ENCODE measurements around the gene GH1.
A peak's percentile ranks its signal among the peaks of the same experiment; 100 is the strongest.
"Not testable (repeated sequence)": the region's sequence is repeated elsewhere in the genome, so short reads cannot be mapped to it uniquely, and the experiment has no call there.

GH1 gene

DNA sequence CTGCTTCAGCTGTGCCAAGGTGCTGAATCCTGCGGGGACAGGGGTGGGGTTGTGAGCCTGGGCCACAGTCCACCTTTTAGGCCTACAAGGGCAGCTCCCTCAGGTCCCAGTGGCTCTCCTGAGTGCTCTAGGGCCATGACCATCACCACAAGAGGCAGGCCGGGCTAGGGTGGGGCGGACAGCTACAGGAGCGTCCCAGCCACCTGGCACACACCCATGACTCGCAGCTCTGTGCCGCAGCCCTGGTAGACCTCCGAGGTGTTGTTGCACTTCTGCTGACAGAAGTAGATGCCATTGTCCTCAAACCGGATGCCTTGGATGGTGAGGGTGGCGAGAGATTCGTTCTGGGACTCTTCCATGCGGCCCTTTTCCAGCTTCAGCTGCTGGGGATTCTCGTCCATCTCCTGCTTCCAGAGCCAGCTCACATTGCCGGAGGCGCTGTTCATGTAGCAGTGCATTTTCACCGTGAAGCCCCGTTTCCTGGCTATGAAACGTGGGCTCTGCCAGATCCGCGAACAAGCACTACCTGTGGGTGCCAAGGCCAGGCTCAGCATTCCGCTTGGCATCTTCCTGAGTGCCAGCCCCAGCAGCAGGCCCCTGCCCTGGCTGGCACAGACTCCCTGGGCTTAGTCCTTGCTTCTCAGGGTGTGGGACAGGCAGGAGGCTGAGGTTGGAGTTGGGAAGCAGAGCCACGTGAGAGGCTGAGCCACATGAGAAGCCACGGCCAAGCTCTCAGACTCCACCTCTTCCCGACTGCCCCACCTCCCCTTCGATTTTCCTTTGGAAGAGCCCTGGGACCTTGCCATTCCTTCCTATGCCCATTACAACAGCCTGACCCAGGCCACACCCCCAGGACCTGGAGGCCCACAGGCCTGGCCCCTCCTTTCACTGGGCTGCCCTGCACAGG lies 11.5 kb upstream of the GH1 start:
- no peaks in the 10 kb centered on the region for H3K36me3 ChIP-seq (ENCODE audit: insufficient read depth, insufficient read length, low read length)
- peaks cover 16% of the 10 kb centered on the region for H3K4me1 ChIP-seq (ENCODE audit: insufficient read depth, insufficient read length)
- no peak for DNase-seq (ENCODE audit: low read depth, low spot score)
- TF ChIP-seq YY1 (IDR thresholded peaks at IDR 0.05; ENCODE audit: insufficient read depth, insufficient read length) (no peak), SUZ12 (IDR thresholded peaks at IDR 0.05; ENCODE audit: extremely low read depth, insufficient read depth, insufficient read length) (no peak), ZNF274 (IDR thresholded peaks at IDR 0.05; ENCODE audit: low read depth, low read length) (no peak)
- no peaks in the 10 kb centered on the region for H3K9me3 ChIP-seq (ENCODE audit: insufficient read depth, low read length)
- H3K4me3 ChIP-seq (ENCODE audit: insufficient read length, low read depth) = no peak overlapping the region
- H3K9ac ChIP-seq (ENCODE audit: insufficient read length, low read depth) = peak overlapping the region; percentile 38
- no peaks in the 10 kb centered on the region for H3K27me3 ChIP-seq (ENCODE audit: insufficient read depth, insufficient read length)

DNA sequence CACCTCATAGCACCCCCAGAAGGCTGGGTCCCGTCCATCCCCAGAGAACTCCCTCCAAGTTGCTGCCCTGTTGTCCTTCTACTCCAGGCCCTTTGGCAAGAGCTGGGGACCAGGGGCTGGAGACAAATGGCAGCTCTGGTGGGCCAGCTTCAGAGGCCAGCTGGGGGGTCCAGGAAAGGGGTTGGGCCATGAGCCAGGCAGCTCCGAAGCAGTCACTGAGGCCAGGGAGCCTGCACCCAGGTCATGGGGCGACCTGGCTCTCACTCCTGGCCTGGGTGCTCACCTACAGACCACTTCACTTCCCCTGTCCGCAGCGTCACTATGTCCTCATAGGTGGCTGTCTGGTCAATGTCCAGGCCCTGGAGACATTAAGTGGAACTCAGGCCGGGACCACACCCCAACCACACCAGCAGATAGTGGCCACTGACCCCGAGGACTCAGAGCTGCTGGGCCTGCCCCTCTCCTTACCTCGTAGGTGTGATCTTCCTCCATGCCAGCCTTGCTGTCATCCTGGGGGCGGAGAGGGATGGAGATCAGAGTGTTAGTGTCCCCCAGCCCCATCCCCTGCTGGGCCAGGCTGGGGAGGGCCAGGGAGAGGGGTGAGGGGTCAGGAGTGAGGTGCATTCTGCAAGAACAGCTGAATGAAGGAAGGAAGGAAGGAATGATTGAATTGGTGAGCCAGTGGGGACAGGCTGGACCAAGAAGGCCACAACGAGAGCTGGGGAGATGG lies 10.5 kb upstream of the GH1 start:
- H3K27me3 ChIP-seq (ENCODE audit: insufficient read depth, insufficient read length) = no peaks in the 10 kb centered on the region
- no peaks in the 10 kb centered on the region for H3K9me3 ChIP-seq (ENCODE audit: insufficient read depth, low read length)
- DNase-seq (ENCODE audit: low read depth, low spot score) = no peak
- TF ChIP-seq ZNF274 (IDR thresholded peaks at IDR 0.05; ENCODE audit: low read depth, low read length) (no peak), YY1 (IDR thresholded peaks at IDR 0.05; ENCODE audit: insufficient read depth, insufficient read length) (no peak), SUZ12 (IDR thresholded peaks at IDR 0.05; ENCODE audit: extremely low read depth, insufficient read depth, insufficient read length) (no peak)
- peaks cover 16% of the 10 kb centered on the region for H3K4me1 ChIP-seq (ENCODE audit: insufficient read depth, insufficient read length)
- no peak overlapping the region for H3K4me3 ChIP-seq (ENCODE audit: insufficient read length, low read depth)
- H3K9ac ChIP-seq (ENCODE audit: insufficient read length, low read depth) = no peak overlapping the region
- no peaks in the 10 kb centered on the region for H3K36me3 ChIP-seq (ENCODE audit: insufficient read depth, insufficient read length, low read length)

DNA sequence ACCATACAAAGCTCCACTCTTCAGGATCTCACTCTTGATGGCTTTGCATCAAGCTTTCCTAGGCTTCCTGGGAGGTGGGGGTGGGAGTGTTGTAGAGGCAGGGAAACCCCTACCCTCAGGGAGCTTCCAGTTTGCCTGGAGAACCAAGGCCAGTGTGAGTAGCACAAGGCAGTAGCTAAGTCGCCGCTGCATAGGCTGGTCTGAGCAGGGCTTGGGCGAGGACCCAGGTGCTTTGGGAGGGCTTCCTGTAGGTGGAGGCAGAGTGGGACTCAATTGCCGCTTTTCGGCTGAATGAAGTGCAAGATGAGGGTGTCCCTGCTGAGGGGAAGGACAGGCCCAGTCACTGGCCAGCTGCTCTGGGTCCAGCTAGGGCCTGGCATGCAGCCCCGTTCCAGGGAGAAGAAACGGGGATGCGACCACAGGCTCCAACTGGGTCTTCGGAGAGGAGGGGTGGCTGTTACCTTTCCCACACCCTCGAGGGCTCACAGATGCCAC lies 9.6 kb upstream of the GH1 start:
- H3K36me3 ChIP-seq (ENCODE audit: insufficient read depth, insufficient read length, low read length) = no peaks in the 10 kb centered on the region
- no peak for TF ChIP-seq SUZ12 (IDR thresholded peaks at IDR 0.05; ENCODE audit: extremely low read depth, insufficient read depth, insufficient read length)
- no peak for TF ChIP-seq ZNF274 (IDR thresholded peaks at IDR 0.05; ENCODE audit: low read depth, low read length)
- TF ChIP-seq YY1 (IDR thresholded peaks at IDR 0.05; ENCODE audit: insufficient read depth, insufficient read length) = no peak
- no peaks in the 10 kb centered on the region for H3K9me3 ChIP-seq (ENCODE audit: insufficient read depth, low read length)
- H3K4me3 ChIP-seq (ENCODE audit: insufficient read length, low read depth) = no peak overlapping the region
- H3K4me1 ChIP-seq (ENCODE audit: insufficient read depth, insufficient read length) = peaks cover 16% of the 10 kb centered on the region
- H3K27me3 ChIP-seq (ENCODE audit: insufficient read depth, insufficient read length) = no peaks in the 10 kb centered on the region
- DNase-seq (ENCODE audit: low read depth, low spot score) = no peak
- no peak overlapping the region for H3K9ac ChIP-seq (ENCODE audit: insufficient read length, low read depth)

DNA sequence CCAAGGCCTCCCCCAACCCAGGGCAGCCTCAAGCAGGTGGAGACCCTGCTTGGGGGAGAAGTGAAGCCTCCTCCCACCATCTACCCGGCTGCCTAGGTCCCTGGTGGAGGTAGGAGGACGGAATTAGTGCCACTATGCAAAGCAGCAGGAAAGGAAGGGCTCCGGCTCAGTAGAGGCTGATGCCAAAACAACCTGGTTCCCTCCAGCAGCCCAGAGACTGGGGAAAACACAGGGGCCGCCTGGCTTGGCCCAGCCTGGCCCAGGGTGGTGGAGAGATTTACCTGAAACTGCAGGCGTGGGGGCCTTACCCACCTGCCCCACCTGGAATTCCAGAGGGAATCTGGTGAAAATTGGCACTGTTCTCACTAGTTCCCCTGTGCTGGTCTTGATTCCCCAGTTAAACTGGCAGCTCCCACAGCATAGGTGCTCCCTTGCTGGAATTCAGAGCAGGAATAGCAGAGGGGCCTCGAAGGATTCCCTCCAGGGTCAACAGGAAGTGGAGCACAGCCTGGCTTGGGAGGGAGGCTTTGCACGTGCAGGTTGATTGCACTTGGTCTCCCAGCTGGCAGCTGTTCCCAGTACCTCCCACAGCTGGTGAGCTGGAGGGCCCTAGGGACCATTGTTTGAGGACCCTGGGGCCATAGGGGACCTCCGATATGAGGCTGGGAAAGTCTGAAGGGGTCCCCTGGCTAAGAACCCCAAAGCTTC lies 9.0 kb upstream of the GH1 start:
- peaks cover 16% of the 10 kb centered on the region for H3K4me1 ChIP-seq (ENCODE audit: insufficient read depth, insufficient read length)

DNA sequence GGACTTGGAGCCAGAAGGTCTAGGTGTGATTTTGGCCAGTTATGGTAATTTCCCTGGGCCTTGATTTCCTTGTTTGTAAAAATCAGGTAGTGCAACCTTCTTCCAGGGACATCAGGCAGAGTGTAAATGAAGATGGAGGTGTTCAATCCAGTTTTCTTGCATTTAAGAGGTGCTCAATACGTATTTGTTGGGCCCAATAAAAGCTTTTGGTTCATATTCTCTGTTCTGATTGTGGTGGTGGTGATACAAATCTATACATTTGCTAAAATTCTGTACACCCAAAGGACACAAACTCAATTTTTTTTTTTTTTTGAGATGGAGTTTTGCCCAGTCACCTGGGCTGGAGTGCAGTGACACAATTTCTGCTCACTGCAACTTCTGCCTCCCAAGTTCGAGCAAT lies 7.5 kb upstream of the GH1 start:
- H3K27me3 ChIP-seq (ENCODE audit: insufficient read depth, insufficient read length) = no peaks in the 10 kb centered on the region
- no peaks in the 10 kb centered on the region for H3K36me3 ChIP-seq (ENCODE audit: insufficient read depth, insufficient read length, low read length)
- no peaks in the 10 kb centered on the region for H3K9me3 ChIP-seq (ENCODE audit: insufficient read depth, low read length)
- DNase-seq (ENCODE audit: low read depth, low spot score) = no peak
- H3K4me3 ChIP-seq (ENCODE audit: insufficient read length, low read depth) = no peak overlapping the region
- TF ChIP-seq ZNF274 (IDR thresholded peaks at IDR 0.05; ENCODE audit: low read depth, low read length) = no peak
- TF ChIP-seq YY1 (IDR thresholded peaks at IDR 0.05; ENCODE audit: insufficient read depth, insufficient read length) = no peak
- TF ChIP-seq SUZ12 (IDR thresholded peaks at IDR 0.05; ENCODE audit: extremely low read depth, insufficient read depth, insufficient read length) = no peak
- H3K9ac ChIP-seq (ENCODE audit: insufficient read length, low read depth) = no peak overlapping the region
- H3K4me1 ChIP-seq (ENCODE audit: insufficient read depth, insufficient read length) = peaks cover 7% of the 10 kb centered on the region

More for the DNA sequence above, 9.0 kb upstream of the GH1 start:
- no peak for DNase-seq (ENCODE audit: low read depth, low spot score)
- no peak overlapping the region for H3K4me3 ChIP-seq (ENCODE audit: insufficient read length, low read depth)
- H3K27me3 ChIP-seq (ENCODE audit: insufficient read depth, insufficient read length) = no peaks in the 10 kb centered on the region
- TF ChIP-seq SUZ12 (IDR thresholded peaks at IDR 0.05; ENCODE audit: extremely low read depth, insufficient read depth, insufficient read length) (no peak), ZNF274 (IDR thresholded peaks at IDR 0.05; ENCODE audit: low read depth, low read length) (no peak), YY1 (IDR thresholded peaks at IDR 0.05; ENCODE audit: insufficient read depth, insufficient read length) (no peak)
- no peaks in the 10 kb centered on the region for H3K9me3 ChIP-seq (ENCODE audit: insufficient read depth, low read length)
- H3K9ac ChIP-seq (ENCODE audit: insufficient read length, low read depth) = no peak overlapping the region
- H3K36me3 ChIP-seq (ENCODE audit: insufficient read depth, insufficient read length, low read length) = no peaks in the 10 kb centered on the region

DNA sequence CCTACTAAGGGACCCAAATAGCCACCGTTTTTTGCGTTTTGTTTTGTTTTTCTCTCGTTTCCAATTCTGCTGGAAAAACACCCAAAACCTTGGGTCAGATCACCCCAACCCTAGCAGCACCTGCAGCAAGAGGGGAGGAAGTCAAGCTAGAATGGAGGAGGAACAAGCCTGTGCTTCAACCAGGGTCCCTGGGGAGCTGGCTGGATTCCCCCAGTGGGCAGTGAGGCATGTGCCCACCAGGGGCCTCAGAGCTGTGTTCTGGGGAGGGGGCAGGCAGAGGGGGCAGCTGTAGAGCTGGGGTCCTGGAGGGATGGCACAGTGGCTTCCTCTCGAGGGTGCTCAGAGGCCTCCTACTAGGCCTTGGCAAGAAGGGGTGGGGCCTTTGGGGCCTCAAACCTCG lies 7.0 kb upstream of the GH1 start:
- Histone ChIP-seq H3K9ac (ENCODE audit: insufficient read length, low read depth) (no peak overlapping the region), H3K36me3 (ENCODE audit: insufficient read depth, insufficient read length, low read length) (no peaks in the 10 kb centered on the region), H3K4me3 (ENCODE audit: insufficient read length, low read depth) (no peak overlapping the region), H3K4me1 (ENCODE audit: insufficient read depth, insufficient read length) (peaks cover 7% of the 10 kb centered on the region), H3K9me3 (ENCODE audit: insufficient read depth, low read length) (no peaks in the 10 kb centered on the region), H3K27me3 (ENCODE audit: insufficient read depth, insufficient read length) (no peaks in the 10 kb centered on the region)
- no peak for DNase-seq (ENCODE audit: low read depth, low spot score)
- TF ChIP-seq ZNF274 (IDR thresholded peaks at IDR 0.05; ENCODE audit: low read depth, low read length) (no peak), YY1 (IDR thresholded peaks at IDR 0.05; ENCODE audit: insufficient read depth, insufficient read length) (no peak), SUZ12 (IDR thresholded peaks at IDR 0.05; ENCODE audit: extremely low read depth, insufficient read depth, insufficient read length) (no peak)

DNA sequence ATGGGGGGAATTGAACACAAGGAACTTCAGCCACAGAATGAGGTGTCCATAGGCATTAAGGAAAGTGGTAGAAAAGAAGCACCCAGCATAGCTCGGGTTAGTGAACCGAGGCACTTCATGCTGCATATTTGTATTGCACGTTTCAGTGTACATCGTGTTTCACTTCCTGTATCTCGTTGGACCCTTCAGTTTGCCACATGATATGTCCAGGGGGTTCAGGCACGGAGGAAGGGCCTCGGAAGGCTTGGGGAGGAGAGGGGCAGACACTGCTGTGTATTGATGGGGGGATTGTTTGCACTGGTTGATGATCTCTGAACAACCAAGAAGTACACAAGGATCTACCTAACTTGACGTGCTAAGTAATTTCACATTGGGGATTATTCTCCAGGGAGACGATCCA lies 3.8 kb upstream of the GH1 start:
- H3K9me3 ChIP-seq (ENCODE audit: insufficient read depth, low read length); H3K9ac ChIP-seq (ENCODE audit: insufficient read length, low read depth); DNase-seq (ENCODE audit: low read depth, low spot score); H3K4me1 ChIP-seq (ENCODE audit: insufficient read depth, insufficient read length); H3K27me3 ChIP-seq (ENCODE audit: insufficient read depth, insufficient read length); H3K4me3 ChIP-seq (ENCODE audit: insufficient read length, low read depth); H3K36me3 ChIP-seq (ENCODE audit: insufficient read depth, insufficient read length, low read length): not testable (repeated sequence)

DNA sequence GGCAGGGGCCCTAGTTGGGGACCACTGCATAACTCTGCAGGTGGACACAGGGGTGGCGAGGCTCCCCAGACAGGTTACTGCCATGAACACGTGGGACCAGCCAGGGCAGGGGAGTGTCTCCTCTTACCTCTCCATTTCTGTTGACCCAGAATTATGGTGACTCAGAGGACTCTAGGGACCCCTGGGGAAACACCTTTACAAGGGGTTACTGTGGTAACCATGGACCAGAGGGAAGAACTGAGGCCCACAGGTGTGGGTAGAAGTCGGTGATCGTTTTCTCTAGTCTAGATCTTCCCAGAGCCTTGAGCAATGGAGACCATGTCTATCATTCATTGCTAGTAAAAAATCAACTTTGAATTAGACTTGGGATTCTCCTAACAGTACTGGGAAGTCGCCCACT lies 2.1 kb upstream of the GH1 start:
- H3K4me3 ChIP-seq (ENCODE audit: insufficient read length, low read depth); DNase-seq (ENCODE audit: low read depth, low spot score); H3K4me1 ChIP-seq (ENCODE audit: insufficient read depth, insufficient read length); H3K27me3 ChIP-seq (ENCODE audit: insufficient read depth, insufficient read length); H3K9ac ChIP-seq (ENCODE audit: insufficient read length, low read depth); H3K9me3 ChIP-seq (ENCODE audit: insufficient read depth, low read length); H3K36me3 ChIP-seq (ENCODE audit: insufficient read depth, insufficient read length, low read length): not testable (repeated sequence)

DNA sequence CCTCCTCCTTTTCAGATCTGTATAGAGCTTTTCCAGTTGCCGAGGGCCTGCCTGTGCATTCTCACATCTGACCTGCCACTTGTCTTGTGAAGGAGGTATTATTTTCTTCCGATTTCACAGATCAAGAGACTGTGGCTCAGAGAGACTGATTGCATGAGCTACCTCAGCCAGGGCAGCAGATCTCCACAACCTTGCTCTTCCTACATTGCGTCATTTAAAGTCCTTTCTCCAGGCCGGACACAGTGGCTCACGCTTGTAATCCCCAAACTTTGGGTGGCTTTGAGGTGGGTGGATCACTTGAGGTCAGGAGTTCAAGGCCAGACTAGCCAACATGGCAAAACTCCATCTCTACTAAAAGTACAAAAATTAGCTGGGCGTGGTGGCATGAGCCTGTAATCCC lies 1.4 kb upstream of the GH1 start:
- H3K9me3 ChIP-seq (ENCODE audit: insufficient read depth, low read length); H3K4me3 ChIP-seq (ENCODE audit: insufficient read length, low read depth); H3K36me3 ChIP-seq (ENCODE audit: insufficient read depth, insufficient read length, low read length); H3K9ac ChIP-seq (ENCODE audit: insufficient read length, low read depth); DNase-seq (ENCODE audit: low read depth, low spot score); H3K4me1 ChIP-seq (ENCODE audit: insufficient read depth, insufficient read length); H3K27me3 ChIP-seq (ENCODE audit: insufficient read depth, insufficient read length): not testable (repeated sequence)
